ENCODE data around the gene MAP1LC3B.

DNA sequence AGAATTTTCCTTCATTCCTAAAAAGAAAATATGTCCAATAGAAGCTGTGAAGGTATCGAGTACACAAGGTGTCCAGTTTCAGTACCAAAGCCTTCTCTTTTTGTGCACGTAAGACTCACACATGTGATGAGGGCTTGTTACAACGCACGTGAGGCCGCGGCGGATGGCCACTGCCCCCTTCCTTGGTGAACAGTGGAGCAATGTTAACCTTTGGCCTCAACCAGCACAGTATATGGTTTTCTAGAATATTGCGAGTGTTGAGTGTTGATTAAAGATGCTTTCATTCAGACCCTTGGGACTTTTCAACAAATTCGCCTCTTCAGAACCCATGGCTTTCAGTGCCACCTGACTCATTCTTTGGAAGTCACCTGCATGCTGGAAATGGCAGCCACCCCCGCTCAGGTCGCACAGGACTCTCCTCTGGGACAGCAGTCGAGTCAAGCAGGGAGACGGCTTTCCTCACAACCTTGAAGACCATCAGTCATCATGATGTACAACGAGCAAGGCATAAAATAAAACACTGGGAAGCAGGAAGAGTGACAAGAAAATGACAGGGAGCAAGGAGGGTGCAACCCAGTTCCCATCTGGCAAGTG, 14.5 kb downstream of the MAP1LC3B start:
- TF ChIP-seq POLR2AphosphoS5 (IDR thresholded peaks at IDR 0.05; ENCODE audit: low read depth, low read length) (no peak), REST (IDR thresholded peaks at IDR 0.05; ENCODE audit: insufficient read depth in 1 of 2, low read depth in 2 of 2, low read length in 2 of 2) (no peak), SIN3A (IDR thresholded peaks at IDR 0.05; ENCODE audit: borderline replicate concordance, insufficient read depth, low read length) (no peak), FOXP2 (optimal IDR thresholded peaks at IDR 0.05; ENCODE audit: borderline replicate concordance, extremely low read depth, extremely low read length, insufficient read depth) (no peak)

All from PFSK-1 (cell line).